ENCODE measurements around the gene LCNL1. TPM values are rescaled to one million over a fixed set of nuclear protein-coding genes. Genes with fewer than 3 reads are reported as not detected.

Gene LCNL1
- total and polyA plus RNA-seq, 2 experiments from 2014 or later: 0.13 to 0.47 TPM

DNA sequence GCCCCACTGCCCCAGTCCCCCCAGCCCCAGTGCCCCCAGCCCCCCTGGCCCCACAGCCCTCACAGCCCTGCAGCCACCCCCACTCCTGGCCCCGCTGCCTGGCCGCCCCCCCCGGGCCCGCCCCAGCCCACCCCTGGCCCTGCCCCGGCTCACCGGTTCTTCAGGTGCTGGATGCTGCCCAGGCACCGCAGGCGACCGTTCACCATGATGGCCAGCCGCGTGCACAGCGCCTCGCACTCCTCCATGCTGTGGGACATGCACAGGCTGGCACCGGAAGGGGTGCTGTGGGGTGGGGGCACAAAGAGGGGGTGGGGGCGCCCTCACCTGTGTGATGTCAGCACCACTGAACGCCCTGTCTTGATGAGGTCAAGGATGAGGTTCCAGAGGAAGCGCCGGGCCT is 26.4 kb downstream of the LCNL1 start:
- H4K20me1 ChIP-seq (ENCODE audit: insufficient read depth, poor library complexity, severe bottlenecking): no peaks in the 10 kb centered on the region
- WGBS (ENCODE audit: low lambda C conversion rate, missing lambda C conversion rate): 97% methylated on average over 12 of the region's 18 CpGs
- H3K27ac ChIP-seq: no peak overlapping the region
- no peaks in the 10 kb centered on the region for H3K9me3 ChIP-seq (ENCODE audit: low read depth)
- H3K4me1 ChIP-seq (ENCODE audit: insufficient read depth): no peaks in the 10 kb centered on the region
- no peaks in the 10 kb centered on the region for H3K79me2 ChIP-seq
- H3K36me3 ChIP-seq (replicated peaks; ENCODE audit: insufficient read depth, low read depth): no peaks in the 10 kb centered on the region
- H3K4me2 ChIP-seq: no peak overlapping the region
- no peak overlapping the region for H3K4me3 ChIP-seq
- H3K9me2 ChIP-seq (replicated peaks; ENCODE audit: insufficient read depth): no peaks in the 10 kb centered on the region
- TF ChIP-seq EZH2phosphoT487 (IDR thresholded peaks at IDR 0.05; ENCODE audit: low read depth, severe bottlenecking, unreplicated experiment): no peak
- TF ChIP-seq, protein P1, sequence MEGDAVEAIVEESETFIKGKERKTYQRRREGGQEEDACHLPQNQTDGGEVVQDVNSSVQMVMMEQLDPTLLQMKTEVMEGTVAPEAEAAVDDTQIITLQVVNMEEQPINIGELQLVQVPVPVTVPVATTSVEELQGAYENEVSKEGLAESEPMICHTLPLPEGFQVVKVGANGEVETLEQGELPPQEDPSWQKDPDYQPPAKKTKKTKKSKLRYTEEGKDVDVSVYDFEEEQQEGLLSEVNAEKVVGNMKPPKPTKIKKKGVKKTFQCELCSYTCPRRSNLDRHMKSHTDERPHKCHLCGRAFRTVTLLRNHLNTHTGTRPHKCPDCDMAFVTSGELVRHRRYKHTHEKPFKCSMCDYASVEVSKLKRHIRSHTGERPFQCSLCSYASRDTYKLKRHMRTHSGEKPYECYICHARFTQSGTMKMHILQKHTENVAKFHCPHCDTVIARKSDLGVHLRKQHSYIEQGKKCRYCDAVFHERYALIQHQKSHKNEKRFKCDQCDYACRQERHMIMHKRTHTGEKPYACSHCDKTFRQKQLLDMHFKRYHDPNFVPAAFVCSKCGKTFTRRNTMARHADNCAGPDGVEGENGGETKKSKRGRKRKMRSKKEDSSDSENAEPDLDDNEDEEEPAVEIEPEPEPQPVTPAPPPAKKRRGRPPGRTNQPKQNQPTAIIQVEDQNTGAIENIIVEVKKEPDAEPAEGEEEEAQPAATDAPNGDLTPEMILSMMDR (IDR thresholded peaks at IDR 0.05; ENCODE audit: poor library complexity): no peak
- TF ChIP-seq EZH2 (IDR thresholded peaks at IDR 0.05; ENCODE audit: borderline replicate concordance): no peak
- no peak for DNase-seq (ENCODE audit: low spot score)
- no peaks in the 10 kb centered on the region for H3K27me3 ChIP-seq
- no peak overlapping the region for H2AFZ ChIP-seq

DNA sequence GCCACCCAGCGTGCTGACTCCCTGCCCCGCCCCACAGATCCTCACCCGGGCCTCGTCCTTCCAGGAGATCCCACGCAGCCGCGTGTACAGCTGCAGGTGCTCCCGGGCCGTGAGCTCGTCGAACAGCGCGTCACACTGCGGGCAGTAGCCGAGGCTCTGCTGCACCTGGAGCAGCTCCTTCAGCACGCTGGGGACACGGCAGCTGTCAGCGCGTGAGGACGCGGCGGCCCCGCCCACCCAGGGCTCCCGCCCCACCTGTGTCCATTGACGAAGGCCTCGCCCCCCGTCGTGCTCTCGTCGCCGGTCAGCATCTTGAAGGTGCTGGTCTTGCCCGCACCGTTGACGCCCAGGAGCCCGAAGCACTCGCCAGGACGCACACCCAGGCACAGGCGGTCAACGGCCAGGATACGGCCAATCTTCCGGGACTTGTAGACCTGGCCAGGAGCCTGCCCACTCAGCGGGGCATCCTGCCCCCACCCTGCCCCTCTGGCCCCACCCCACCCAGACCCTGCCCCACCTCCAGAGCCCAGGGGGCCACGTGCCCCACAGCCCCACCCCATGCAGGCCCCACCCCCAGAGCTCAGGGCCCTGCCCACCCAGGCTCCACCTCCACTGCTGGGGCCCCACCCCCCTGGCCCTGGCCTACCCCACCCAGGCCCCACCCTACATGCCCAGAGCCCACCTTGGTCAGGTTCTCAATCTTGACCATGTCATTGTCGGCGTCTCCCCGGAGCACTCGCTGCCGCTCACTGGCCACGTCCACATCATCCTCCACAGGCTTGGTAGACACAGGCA is 27.3 kb downstream of the LCNL1 start:
- Histone ChIP-seq H3K9me2 (replicated peaks; ENCODE audit: insufficient read depth) (no peaks in the 10 kb centered on the region), H3K27me3 (no peaks in the 10 kb centered on the region), H2AFZ (no peak overlapping the region), H3K9me3 (ENCODE audit: low read depth) (no peaks in the 10 kb centered on the region), H3K27ac (no peak overlapping the region), H3K4me3 (no peak overlapping the region), H3K4me2 (no peak overlapping the region), H3K36me3 (replicated peaks; ENCODE audit: insufficient read depth, low read depth) (no peaks in the 10 kb centered on the region), H3K79me2 (no peaks in the 10 kb centered on the region), H4K20me1 (ENCODE audit: insufficient read depth, poor library complexity, severe bottlenecking) (no peaks in the 10 kb centered on the region), H3K4me1 (ENCODE audit: insufficient read depth) (no peaks in the 10 kb centered on the region)
- no peak for DNase-seq (ENCODE audit: low spot score)
- WGBS (ENCODE audit: low lambda C conversion rate, missing lambda C conversion rate): 94% methylated on average over 35 of the region's 49 CpGs
- TF ChIP-seq EZH2phosphoT487 (IDR thresholded peaks at IDR 0.05; ENCODE audit: low read depth, severe bottlenecking, unreplicated experiment) (no peak), EZH2 (IDR thresholded peaks at IDR 0.05; ENCODE audit: borderline replicate concordance) (no peak)
- TF ChIP-seq, protein P1 (IDR thresholded peaks at IDR 0.05; ENCODE audit: poor library complexity): no peak

DNA sequence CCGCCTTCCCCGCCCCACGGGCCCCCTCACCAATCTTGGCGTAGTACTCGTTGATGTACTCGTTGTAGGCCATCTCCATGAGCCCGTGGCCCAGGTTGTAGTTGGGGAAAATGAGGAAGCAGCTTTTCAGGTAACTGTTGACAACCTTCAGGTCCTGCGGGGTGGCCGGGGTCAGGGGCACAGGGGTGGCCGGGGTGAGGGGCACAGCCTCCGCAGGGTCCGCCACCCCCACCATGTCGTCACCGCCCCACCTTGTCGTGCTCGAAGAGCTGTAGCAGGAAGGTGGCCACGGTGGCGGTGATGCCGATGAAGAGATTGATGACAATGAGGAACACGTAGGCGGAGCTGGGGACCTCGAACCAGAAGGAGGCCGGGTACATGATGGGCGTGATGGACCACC is 28.4 kb downstream of the LCNL1 start:
- H3K9me2 ChIP-seq (replicated peaks; ENCODE audit: insufficient read depth): no peaks in the 10 kb centered on the region
- DNase-seq (ENCODE audit: low spot score): no peak
- H2AFZ ChIP-seq: no peak overlapping the region
- H3K4me3 ChIP-seq: no peak overlapping the region
- H3K36me3 ChIP-seq (replicated peaks; ENCODE audit: insufficient read depth, low read depth): no peaks in the 10 kb centered on the region
- no peaks in the 10 kb centered on the region for H3K4me1 ChIP-seq (ENCODE audit: insufficient read depth)
- WGBS (ENCODE audit: low lambda C conversion rate, missing lambda C conversion rate): 98% methylated on average over 9 of the region's 24 CpGs
- no peaks in the 10 kb centered on the region for H4K20me1 ChIP-seq (ENCODE audit: insufficient read depth, poor library complexity, severe bottlenecking)
- H3K27me3 ChIP-seq: no peaks in the 10 kb centered on the region
- H3K4me2 ChIP-seq: no peak overlapping the region
- no peak overlapping the region for H3K27ac ChIP-seq
- H3K79me2 ChIP-seq: no peaks in the 10 kb centered on the region
- H3K9me3 ChIP-seq (ENCODE audit: low read depth): no peaks in the 10 kb centered on the region
- TF ChIP-seq EZH2phosphoT487 (IDR thresholded peaks at IDR 0.05; ENCODE audit: low read depth, severe bottlenecking, unreplicated experiment) (no peak), EZH2 (IDR thresholded peaks at IDR 0.05; ENCODE audit: borderline replicate concordance) (no peak)
- TF ChIP-seq, protein P1 (IDR thresholded peaks at IDR 0.05; ENCODE audit: poor library complexity): no peak

All from hepatocyte (in vitro differentiated cells).